GM12874 (cell line): ENCODE measurements around the gene LIPA.

Experiments used
- TF ChIP-seq, protein P1 (sequence below): IDR thresholded peaks from 2 replicates; pipeline ENCODE4 v1.5.1; 2011; ENCODE audit warnings: low read depth, mild to moderate bottlenecking, control low read depth, low read length, moderate library complexity; ENCODE audit not compliant: insufficient read depth

Gene LIPA

DNA sequence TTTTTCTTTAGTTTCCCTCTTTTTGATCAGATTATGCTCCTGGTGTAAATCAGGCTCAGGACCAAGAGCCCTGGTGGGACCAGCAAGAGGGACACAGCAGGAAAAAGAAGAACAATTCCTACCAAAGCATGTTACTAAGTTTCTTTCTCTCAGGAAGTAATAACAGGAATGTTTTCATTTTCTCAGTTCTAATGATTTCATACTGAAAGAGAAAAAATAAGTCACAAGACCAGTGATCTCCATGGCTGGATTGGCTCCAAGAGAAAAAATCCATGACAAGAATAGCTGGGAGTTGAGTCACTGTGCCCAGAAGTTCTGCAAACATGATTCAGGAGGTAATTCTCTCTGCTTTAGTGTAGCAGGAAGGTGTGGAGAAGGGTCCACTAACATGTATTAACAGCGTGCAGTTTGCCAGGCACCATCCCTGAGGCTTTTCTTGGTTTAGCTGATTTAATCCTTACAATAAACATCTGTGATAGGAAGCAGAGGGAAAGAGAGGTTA is 26.5 kb upstream of the LIPA start:
- TF ChIP-seq, protein P1, sequence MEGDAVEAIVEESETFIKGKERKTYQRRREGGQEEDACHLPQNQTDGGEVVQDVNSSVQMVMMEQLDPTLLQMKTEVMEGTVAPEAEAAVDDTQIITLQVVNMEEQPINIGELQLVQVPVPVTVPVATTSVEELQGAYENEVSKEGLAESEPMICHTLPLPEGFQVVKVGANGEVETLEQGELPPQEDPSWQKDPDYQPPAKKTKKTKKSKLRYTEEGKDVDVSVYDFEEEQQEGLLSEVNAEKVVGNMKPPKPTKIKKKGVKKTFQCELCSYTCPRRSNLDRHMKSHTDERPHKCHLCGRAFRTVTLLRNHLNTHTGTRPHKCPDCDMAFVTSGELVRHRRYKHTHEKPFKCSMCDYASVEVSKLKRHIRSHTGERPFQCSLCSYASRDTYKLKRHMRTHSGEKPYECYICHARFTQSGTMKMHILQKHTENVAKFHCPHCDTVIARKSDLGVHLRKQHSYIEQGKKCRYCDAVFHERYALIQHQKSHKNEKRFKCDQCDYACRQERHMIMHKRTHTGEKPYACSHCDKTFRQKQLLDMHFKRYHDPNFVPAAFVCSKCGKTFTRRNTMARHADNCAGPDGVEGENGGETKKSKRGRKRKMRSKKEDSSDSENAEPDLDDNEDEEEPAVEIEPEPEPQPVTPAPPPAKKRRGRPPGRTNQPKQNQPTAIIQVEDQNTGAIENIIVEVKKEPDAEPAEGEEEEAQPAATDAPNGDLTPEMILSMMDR = no peak

GRCh38 chr10:89275383-89275782 is 23.8 kb upstream of the LIPA start:
- TF ChIP-seq, protein P1 = no peak

GRCh38 chr10:89274928-89275327 is 23.4 kb upstream of the LIPA start:
- TF ChIP-seq, protein P1 = no peak

DNA sequence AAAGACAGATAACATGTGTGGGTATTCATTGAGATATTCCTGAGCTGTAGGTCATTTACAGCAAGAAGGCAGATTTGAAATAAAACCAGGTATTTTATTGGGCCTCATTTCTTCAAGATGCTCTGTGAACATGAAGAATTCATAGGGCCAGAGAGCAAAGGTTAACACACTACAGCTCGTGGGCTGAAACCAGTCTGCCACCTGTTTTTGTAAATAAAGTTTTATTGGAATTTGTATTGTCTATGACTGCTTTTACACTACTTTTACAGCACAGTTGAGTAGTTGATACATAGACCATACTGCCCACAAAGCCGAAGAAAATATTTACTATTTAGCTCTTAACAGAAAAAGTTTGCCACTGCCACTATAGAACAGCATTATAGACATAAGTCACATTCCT is 22.1 kb upstream of the LIPA start:
- TF ChIP-seq, protein P1 = no peak

DNA sequence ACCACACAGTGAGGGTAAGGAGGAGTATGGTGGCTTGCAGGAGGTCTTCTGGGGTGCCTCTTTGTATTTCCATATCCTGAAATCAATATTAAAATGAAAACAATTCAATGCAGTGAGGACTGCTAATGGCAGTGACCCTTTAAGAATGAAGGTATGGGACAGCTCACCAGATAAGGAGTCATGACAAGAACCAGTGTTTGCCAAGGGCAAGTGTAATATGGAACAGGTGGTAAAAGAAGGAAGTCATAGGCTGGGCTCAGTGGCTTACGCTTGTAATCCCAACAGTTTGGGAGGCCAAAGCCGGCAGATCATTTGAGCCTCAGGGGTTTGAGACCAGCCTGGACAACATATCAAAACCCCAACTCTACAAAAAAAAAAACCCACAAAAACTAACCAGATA is 20.0 kb upstream of the LIPA start:
- TF ChIP-seq, protein P1 = no peak

GRCh38 chr10:89270153-89270483 is 18.5 kb upstream of the LIPA start:
- TF ChIP-seq, protein P1 = no peak

- TF ChIP-seq, protein P1 = no peak
Observed at GRCh38 chr10:89269433-89270152, 18.0 kb upstream of the LIPA start.
